Measurements from ENCODE around the gene PPP1R26.

PPP1R26 gene

DNA sequence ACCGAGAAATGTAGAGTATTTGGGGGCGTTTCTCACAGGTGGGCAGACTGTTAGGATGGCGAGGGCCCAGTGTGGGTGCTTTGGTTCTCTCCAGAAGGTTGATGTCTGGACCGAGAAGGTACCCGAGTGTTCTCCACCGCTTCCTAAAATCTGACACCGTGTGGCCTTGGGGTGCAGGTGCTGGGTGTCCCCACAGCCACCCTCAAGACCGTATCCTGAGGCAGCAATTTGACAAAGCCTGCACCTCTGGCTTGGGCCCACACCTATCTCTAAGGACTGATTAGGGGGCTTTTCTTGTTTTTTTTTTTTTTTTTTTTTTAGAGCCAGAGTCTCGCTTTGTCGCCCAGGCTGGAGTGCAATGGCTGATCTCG lies 1.3 kb downstream of the PPP1R26 start:
- TF ChIP-seq ZNF335 (tag by site-specific recombination; conservative IDR thresholded peaks at IDR 0.05) (peak; percentile 44), ZFHX2 (tag by site-specific recombination; conservative IDR thresholded peaks at IDR 0.05) (0 out of 2 replicates have a peak, but pooled peaks have one; percentile 2), PRDM1 (tag by site-specific recombination; IDR thresholded peaks at IDR 0.05) (no peak), GFI1B (tag by site-specific recombination; IDR thresholded peaks at IDR 0.05) (no peak), ZNF19 (tag by site-specific recombination; IDR thresholded peaks at IDR 0.05; ENCODE audit: low read depth) (no peak), SP2 (tag by site-specific recombination; IDR thresholded peaks at IDR 0.05) (no peak), TRIM28 (IDR thresholded peaks at IDR 0.05; ENCODE audit: borderline replicate concordance, low read length) (no peak), ZBTB17 (tag by site-specific recombination; IDR thresholded peaks at IDR 0.05) (no peak), ZFP3 (tag by site-specific recombination; IDR thresholded peaks at IDR 0.05; ENCODE audit: low read depth) (no peak)
- TF ChIP-seq, protein P1, sequence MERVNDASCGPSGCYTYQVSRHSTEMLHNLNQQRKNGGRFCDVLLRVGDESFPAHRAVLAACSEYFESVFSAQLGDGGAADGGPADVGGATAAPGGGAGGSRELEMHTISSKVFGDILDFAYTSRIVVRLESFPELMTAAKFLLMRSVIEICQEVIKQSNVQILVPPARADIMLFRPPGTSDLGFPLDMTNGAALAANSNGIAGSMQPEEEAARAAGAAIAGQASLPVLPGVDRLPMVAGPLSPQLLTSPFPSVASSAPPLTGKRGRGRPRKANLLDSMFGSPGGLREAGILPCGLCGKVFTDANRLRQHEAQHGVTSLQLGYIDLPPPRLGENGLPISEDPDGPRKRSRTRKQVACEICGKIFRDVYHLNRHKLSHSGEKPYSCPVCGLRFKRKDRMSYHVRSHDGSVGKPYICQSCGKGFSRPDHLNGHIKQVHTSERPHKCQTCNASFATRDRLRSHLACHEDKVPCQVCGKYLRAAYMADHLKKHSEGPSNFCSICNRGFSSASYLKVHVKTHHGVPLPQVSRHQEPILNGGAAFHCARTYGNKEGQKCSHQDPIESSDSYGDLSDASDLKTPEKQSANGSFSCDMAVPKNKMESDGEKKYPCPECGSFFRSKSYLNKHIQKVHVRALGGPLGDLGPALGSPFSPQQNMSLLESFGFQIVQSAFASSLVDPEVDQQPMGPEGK (tag by site-specific recombination; IDR thresholded peaks at IDR 0.05): no peak
- TF ChIP-seq, protein P2, sequence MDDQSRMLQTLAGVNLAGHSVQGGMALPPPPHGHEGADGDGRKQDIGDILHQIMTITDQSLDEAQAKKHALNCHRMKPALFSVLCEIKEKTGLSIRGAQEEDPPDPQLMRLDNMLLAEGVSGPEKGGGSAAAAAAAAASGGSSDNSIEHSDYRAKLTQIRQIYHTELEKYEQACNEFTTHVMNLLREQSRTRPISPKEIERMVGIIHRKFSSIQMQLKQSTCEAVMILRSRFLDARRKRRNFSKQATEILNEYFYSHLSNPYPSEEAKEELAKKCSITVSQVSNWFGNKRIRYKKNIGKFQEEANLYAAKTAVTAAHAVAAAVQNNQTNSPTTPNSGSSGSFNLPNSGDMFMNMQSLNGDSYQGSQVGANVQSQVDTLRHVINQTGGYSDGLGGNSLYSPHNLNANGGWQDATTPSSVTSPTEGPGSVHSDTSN (CRISPR knock-in tag; IDR thresholded peaks at IDR 0.05): no peak
- no peaks in the 10 kb centered on the region for H3K9me3 ChIP-seq (ENCODE audit: control insufficient read depth, insufficient read depth, low read depth, low read length)
- ChIA-PET POLR2A (interaction anchor here (0.6 to 1.8 kb wide), 9 partner anchors 9 to 32 kb away, joined by 3 to 7 read pairs (median 4); partner anchors contain the start of gene MRPS2), CTCF (interaction anchor here (0.6 to 1.6 kb wide), 8 partner anchors 9 to 394 kb away, joined by 3 to 7 read pairs (median 4); a partner anchor contains a TSS)
- H3K36me3 ChIP-seq (ENCODE audit: control insufficient read depth in 2 of 2, insufficient read depth in 1 of 2, low read length in 2 of 2): peaks cover 4 to 35% of the 10 kb centered on the region in 2 experiments; a peak in 2 of 3 replicates
- peak overlapping the region; percentile 92 for H3K4me3 ChIP-seq (ENCODE audit: low read depth, low read length)
- H3K4me1 ChIP-seq (ENCODE audit: control insufficient read depth, insufficient read depth, low read length): no peaks in the 10 kb centered on the region
- no peak overlapping the region; the same call in 1 of the 2 replicates for H3K27ac ChIP-seq (ENCODE audit: extremely low read depth, low read depth, low read length)

DNA sequence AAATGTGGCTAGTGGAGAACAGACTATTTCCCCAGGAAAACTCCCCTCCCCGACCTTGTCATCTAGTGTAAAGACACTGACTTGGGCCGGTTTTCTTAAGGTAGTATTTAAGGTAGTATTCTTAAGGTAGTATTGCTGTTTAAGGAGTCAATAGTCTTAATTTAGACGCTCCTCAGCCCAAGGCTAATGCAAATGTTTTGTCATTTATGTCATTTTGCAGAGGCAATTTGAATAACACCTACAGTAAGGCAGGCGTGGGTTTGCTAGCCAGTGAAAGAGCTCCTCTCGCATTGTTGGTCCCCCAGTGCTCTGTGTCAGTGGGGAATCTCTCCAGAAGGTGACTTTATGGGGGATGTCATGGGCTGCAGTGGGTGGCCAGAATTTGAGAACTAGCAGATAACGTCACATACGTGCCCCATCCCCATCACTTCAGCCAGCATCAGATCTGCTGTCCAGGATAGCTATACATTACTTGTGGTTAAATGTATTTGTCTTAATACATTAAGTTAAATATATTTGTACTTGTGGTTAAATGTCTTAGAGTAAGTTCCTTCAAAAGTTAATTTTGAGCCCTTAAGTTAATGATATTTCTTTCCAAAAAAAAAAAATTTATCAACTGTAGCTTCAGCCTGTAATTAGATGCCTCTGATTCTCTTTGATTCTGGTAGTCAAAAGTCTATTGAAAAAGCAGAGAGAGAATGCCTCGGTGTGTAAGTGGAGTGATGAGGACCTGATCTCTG lies 2.6 kb downstream of the PPP1R26 start:
- no peak overlapping the region for H3K4me3 ChIP-seq (ENCODE audit: low read depth, low read length)
- POLR2A ChIA-PET: no interaction called here
- H3K36me3 ChIP-seq (ENCODE audit: control insufficient read depth in 2 of 2, insufficient read depth in 1 of 2, low read length in 2 of 2): peaks cover 4 to 48% of the 10 kb centered on the region in 2 experiments; a peak in 2 of 3 replicates
- H3K9me3 ChIP-seq (ENCODE audit: control insufficient read depth, insufficient read depth, low read depth, low read length): no peaks in the 10 kb centered on the region
- H3K4me1 ChIP-seq (ENCODE audit: control insufficient read depth, insufficient read depth, low read length): no peaks in the 10 kb centered on the region
- peak; percentile 94 for TF ChIP-seq ZNF558 (tag by site-specific recombination; IDR thresholded peaks at IDR 0.05)
- TF ChIP-seq, protein P3, sequence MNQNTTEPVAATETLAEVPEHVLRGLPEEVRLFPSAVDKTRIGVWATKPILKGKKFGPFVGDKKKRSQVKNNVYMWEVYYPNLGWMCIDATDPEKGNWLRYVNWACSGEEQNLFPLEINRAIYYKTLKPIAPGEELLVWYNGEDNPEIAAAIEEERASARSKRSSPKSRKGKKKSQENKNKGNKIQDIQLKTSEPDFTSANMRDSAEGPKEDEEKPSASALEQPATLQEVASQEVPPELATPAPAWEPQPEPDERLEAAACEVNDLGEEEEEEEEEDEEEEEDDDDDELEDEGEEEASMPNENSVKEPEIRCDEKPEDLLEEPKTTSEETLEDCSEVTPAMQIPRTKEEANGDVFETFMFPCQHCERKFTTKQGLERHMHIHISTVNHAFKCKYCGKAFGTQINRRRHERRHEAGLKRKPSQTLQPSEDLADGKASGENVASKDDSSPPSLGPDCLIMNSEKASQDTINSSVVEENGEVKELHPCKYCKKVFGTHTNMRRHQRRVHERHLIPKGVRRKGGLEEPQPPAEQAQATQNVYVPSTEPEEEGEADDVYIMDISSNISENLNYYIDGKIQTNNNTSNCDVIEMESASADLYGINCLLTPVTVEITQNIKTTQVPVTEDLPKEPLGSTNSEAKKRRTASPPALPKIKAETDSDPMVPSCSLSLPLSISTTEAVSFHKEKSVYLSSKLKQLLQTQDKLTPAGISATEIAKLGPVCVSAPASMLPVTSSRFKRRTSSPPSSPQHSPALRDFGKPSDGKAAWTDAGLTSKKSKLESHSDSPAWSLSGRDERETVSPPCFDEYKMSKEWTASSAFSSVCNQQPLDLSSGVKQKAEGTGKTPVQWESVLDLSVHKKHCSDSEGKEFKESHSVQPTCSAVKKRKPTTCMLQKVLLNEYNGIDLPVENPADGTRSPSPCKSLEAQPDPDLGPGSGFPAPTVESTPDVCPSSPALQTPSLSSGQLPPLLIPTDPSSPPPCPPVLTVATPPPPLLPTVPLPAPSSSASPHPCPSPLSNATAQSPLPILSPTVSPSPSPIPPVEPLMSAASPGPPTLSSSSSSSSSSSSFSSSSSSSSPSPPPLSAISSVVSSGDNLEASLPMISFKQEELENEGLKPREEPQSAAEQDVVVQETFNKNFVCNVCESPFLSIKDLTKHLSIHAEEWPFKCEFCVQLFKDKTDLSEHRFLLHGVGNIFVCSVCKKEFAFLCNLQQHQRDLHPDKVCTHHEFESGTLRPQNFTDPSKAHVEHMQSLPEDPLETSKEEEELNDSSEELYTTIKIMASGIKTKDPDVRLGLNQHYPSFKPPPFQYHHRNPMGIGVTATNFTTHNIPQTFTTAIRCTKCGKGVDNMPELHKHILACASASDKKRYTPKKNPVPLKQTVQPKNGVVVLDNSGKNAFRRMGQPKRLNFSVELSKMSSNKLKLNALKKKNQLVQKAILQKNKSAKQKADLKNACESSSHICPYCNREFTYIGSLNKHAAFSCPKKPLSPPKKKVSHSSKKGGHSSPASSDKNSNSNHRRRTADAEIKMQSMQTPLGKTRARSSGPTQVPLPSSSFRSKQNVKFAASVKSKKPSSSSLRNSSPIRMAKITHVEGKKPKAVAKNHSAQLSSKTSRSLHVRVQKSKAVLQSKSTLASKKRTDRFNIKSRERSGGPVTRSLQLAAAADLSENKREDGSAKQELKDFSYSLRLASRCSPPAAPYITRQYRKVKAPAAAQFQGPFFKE (tag by site-specific recombination; IDR thresholded peaks at IDR 0.05; ENCODE audit: borderline replicate concordance): no peak
- TF ChIP-seq, protein P4, sequence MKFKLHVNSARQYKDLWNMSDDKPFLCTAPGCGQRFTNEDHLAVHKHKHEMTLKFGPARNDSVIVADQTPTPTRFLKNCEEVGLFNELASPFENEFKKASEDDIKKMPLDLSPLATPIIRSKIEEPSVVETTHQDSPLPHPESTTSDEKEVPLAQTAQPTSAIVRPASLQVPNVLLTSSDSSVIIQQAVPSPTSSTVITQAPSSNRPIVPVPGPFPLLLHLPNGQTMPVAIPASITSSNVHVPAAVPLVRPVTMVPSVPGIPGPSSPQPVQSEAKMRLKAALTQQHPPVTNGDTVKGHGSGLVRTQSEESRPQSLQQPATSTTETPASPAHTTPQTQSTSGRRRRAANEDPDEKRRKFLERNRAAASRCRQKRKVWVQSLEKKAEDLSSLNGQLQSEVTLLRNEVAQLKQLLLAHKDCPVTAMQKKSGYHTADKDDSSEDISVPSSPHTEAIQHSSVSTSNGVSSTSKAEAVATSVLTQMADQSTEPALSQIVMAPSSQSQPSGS (tag by site-specific recombination; IDR thresholded peaks at IDR 0.05; ENCODE audit: low read depth): no peak
- TF ChIP-seq BCL11B (tag by site-specific recombination; IDR thresholded peaks at IDR 0.05; ENCODE audit: low read depth): no peak
- CTCF ChIA-PET: interaction anchor here (0.5 to 1.2 kb wide), 5 partner anchors 8 to 397 kb away, joined by 3 to 5 read pairs (median 4); partner anchors contain the start of gene MRPS2
- no peak overlapping the region for H3K27ac ChIP-seq (ENCODE audit: extremely low read depth, low read depth, low read length)

Data from HEK293 (cell line).